SKM-1 (cell line): ENCODE data around the gene ZNF487.

Source experiments
- DNase-seq: peaks from one replicate; lab custom pipeline; 2025; ENCODE audit not compliant: unreplicated experiment; lab: John Stamatoyannopoulos, UW

Gene ZNF487

DNA sequence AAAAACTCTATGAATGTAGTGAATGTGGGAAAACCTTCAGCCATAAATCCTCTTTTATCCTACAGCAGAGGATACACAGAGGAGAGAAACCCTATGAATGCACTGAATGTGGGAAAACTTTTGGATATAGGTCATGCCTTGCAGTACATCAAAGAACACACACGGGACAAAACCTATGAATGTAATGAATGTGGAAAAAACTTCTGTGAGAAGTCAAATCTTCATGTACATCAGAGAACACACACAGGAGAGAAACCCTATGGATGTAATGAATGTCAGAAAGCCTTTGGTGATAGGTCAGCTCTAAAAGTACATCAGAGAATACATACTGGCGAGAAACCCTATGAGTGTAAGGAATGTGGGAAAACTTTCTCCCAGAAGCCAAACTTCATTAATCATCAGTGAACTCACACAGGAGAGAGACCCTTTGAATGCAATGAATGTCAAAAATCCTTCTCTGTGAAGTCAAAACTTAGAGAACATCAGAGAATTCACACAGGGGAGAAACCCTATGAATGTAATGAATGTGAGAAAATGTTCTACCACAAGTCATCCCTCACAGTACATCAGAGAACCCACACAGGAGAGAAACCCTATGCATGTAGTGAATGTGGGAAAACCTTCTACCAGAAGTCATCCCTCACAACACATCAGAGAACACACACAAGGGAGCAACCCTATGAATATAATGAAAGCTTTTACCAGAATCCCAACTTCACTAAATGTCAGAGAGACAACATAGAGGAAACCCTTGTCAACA, 45.6 kb downstream of the ZNF487 start:
- no peak for DNase-seq

DNA sequence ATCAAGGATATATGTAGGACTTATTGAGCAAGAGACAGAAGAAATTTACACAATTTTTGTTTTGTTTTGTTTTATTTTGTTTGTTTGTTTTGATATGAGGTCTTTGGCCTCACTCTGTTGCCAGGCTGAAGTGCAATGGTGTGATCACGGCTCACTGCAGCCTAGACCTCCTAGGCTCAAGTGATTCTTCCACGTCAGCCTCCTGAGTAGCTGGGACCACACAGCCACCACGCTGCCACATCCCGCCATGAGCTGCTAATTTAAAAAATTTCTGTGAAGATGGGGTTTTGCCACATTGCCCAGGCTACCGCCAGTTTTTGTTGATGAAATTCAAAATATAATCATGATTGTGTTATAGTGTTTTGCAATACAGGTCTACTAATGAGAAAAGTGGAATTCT, 54.9 kb downstream of the ZNF487 start:
- no peak for DNase-seq

DNA sequence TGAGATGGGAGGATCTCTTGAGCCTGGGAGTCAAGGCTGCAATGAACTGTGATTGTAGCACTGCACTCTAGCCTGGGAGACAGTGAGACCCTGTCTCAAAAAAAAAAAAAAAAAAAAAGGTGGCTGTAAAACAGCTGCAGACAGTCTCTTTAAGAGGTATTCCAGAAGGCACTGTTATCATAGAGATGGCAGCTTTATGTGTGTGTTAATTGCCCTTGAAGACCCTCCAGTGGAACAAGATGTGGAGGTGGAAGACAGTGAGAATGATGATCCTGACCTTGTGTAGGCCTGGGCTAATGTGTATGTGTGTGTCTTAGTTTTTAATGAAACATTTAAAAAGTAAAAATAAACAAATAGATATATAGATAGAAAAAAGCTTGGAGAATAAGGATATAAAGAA, 66.0 kb downstream of the ZNF487 start:
- no peak for DNase-seq

DNA sequence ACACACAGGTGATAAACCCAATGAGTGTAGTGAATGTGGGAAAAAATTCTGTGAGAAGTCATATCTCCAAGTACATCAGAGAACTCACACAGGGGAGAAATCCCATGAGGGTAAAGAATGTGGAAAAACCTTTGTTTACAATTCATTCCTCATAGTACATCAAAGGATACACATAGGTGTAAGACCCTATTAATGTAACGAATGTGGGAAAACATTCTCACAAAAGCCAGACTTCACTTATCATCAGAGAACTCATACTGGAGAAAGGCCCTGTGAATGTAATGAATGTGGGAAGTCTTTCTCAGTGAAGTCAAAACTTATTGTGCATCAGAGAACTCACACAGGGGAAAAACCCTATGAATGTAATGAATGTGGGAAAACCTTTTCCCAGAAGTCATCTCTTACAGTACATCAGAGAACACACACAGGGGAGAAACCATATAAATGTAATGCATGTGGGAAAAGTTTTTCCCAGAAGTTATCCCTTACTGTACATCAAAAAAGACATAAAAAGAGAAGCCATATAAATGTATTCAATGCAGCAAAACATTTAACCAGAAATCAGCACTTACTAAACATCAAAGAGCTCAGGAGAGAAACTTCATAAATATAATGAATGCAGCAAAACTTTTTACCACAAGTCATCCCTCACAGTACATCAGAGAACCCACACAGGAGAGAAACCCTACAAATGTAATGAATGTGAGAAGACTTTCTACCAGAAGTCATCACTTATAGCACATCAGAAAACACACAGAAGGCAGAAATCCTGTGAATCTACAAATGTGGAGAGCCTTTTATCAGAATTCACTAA, 87.7 kb downstream of the ZNF487 start:
- no peak for DNase-seq
